AG10803 (cell line): ENCODE results near the gene ADRA1B.

Experiments
- DNase-seq: peaks from one replicate; pipeline ENCODE4 v3.0.0; 2010; ENCODE audit warnings: low read depth
- H3K4me3 ChIP-seq: 2 replicates; pipeline ENCODE4 v1.5.1; 2011; ENCODE audit warnings: mild to moderate bottlenecking, low read length, control low read depth
- TF ChIP-seq, protein P1 (sequence below): conservative IDR thresholded peaks from 2 replicates; pipeline ENCODE4 v1.5.1; 2011; ENCODE audit warnings: mild to moderate bottlenecking, low read length, control low read depth, inconsistent platforms

The ADRA1B gene

DNA sequence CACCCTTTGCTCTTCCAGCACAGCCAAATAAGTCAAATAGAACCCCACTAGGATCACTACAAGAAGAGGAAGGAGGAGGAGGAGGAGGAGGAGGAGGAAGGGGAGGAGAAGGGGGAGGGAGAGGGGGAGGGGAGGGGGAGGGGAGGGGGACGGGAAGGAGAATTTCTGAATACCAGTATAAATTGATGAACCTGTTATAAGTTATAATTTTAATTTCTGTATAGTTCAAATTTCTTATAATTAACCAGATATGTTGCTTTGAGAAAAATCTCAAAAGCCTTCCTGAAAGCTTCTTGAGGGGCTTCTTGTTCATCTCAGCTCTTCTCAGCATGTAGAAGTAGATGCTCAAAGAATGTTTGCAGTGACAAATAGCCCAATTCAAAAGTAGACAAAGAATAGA lies 15.0 kb upstream of the ADRA1B start:
- TF ChIP-seq, protein P1, sequence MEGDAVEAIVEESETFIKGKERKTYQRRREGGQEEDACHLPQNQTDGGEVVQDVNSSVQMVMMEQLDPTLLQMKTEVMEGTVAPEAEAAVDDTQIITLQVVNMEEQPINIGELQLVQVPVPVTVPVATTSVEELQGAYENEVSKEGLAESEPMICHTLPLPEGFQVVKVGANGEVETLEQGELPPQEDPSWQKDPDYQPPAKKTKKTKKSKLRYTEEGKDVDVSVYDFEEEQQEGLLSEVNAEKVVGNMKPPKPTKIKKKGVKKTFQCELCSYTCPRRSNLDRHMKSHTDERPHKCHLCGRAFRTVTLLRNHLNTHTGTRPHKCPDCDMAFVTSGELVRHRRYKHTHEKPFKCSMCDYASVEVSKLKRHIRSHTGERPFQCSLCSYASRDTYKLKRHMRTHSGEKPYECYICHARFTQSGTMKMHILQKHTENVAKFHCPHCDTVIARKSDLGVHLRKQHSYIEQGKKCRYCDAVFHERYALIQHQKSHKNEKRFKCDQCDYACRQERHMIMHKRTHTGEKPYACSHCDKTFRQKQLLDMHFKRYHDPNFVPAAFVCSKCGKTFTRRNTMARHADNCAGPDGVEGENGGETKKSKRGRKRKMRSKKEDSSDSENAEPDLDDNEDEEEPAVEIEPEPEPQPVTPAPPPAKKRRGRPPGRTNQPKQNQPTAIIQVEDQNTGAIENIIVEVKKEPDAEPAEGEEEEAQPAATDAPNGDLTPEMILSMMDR: no peak
- no peak for DNase-seq
- H3K4me3 ChIP-seq: no peak overlapping the region

DNA sequence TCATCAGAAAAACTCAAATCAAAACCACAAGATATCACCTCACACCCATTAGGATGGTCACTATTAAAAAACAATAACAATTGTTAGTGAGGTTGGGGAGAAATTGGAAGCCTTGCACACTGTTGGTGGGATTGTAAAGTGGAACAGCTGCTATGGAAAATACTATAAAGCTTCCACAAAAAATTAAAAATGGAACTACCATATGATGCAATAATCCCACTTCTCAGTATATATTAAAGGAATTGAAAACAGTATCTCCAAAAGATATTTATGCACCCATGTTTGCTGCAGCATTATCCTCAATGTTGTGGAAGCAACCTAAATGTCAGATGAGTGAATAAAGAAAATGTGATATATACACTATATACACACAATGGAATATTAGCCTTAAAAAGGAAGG lies 14.5 kb upstream of the ADRA1B start:
- TF ChIP-seq, protein P1: no peak
- no peak for DNase-seq
- no peak overlapping the region for H3K4me3 ChIP-seq

DNA sequence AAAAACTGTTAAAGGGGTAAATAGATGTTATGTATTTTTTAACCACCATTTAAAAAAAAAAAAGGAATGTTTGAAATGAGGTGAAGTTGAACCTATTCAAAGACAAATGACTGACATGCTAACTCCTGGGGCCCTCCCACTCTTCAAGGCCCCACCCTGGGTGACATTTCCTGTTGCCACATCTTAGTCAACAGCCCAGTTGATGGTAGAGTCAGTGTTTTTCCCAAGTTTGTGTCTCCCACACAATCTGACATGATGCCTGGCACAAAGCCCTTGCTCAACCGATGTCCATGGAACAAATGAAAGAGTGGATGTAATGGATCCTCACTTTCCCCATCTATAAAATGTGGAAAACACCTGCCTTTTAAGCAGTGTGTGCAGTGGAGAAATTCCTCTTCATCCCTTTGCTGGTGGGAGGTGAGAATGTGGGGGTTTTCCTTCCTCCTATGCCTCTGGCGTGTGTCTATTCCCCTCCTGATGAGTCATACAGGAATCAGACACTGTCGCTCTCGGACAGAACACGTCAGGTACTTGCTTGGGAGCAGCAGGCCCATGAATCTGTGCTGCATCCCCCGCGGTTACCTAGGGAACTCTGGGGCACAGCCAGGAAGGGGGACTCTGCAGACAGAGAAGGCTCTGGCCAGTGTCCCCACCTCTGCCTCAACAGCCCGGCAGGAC lies 13.7 kb upstream of the ADRA1B start:
- TF ChIP-seq, protein P1: no peak
- no peak overlapping the region for H3K4me3 ChIP-seq
- no peak for DNase-seq

DNA sequence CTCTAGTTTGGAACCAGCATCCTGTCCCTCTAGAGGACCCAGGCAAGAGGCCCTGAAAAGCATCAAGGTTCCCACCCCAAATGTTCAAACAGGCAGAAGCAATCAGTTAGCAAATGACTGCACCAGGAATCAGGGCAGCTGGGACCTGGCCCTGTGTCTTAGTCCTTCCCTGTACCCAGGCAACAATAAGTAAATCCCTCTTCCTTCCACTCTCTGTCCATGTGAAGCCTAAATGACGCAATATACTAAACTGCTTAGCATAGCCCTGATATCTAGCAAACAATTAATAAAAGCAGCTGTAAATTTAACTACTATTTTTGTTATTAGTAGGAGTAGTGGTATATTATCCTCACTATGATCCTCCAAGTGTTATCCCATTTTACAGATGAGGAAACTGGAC lies 13.2 kb upstream of the ADRA1B start:
- no peak overlapping the region for H3K4me3 ChIP-seq
- TF ChIP-seq, protein P1: no peak
- no peak for DNase-seq

DNA sequence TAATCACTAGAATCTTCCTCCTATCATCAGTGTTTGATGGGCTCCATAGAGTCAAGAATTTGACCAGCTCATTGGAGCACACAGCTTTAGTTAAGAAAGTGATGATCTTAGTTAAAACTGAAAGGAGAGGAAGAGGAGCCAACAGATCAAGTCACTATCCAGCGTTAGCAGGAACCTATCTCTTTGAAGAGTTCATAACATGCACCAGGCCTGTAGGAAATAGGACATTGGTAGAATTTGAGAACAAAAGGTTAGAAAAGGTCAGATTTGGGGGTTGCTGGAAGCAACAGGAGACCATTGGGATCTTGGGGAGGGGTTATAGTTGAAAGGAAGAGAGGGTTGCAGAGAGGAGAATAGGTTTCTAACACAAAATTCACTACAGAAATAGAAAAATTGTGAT lies 11.4 kb upstream of the ADRA1B start:
- no peak overlapping the region for H3K4me3 ChIP-seq
- TF ChIP-seq, protein P1: no peak
- no peak for DNase-seq

DNA sequence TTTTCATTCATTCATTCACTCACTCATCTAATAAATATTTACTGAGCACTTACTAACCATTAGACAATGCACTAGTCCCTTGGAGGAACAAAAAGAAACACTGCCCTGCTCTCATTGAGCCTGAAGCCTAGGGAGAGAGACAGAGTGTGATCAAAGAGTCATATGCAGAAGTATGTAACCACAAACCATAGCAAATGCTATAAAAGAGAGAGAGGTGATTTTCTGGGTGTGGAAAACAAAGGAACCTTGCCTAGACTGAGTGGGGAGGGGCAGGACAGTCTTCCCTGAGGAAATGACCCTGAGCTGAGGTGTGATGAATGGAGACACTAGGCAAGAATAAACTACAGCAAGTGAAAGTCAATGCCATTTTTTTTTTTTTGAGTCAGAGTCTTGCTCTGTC lies 10.8 kb upstream of the ADRA1B start:
- peak; percentile 92 for DNase-seq
- no peak overlapping the region for H3K4me3 ChIP-seq
- TF ChIP-seq, protein P1: no peak

DNA sequence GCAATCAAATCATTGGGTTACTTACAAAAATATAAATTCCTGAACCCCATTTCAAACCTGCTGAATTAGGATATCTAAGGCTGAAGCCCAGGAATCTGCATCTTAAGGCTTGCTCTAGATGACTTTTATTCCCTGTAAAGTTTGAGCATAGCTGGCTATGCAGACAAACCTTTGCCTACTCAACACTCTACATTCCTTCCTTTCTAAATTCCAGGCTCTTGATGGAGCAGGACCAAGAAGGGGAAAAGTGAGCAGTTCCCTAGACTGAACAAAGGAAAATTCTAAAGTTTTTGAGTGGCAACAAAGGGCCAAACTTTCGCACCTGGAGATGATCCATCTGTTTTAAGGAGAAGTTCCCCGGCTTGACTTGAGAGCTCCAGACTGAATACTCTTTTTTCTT lies 9.8 kb upstream of the ADRA1B start:
- DNase-seq: no peak
- TF ChIP-seq, protein P1: no peak
- H3K4me3 ChIP-seq: no peak overlapping the region
